WTC11 (cell line): Measurements from ENCODE around the gene TGFBI.

Source experiments
- JUN ChIP-seq: sonication (generic); formaldehyde crosslinking; IDR thresholded peaks from 2 replicates; pipeline ENCODE4 v1.8.0; 2023; ENCODE audit warnings: mild to moderate bottlenecking, missing genetic modification reagents
- MAX ChIP-seq: sonication (generic); formaldehyde crosslinking; IDR thresholded peaks from 2 replicates; pipeline ENCODE4 v1.8.0; 2022; ENCODE audit warnings: mild to moderate bottlenecking, missing genetic modification reagents
- NFYB ChIP-seq: sonication (generic); formaldehyde crosslinking; conservative IDR thresholded peaks from 2 replicates; pipeline ENCODE4 v1.8.0; 2022; ENCODE audit warnings: low read depth, missing genetic modification reagents
- NR2C2 ChIP-seq: sonication (generic); formaldehyde crosslinking; IDR thresholded peaks from 2 replicates; pipeline ENCODE4 v1.8.0; 2022; ENCODE audit warnings: mild to moderate bottlenecking, missing genetic modification reagents
- USF1 ChIP-seq: sonication (generic); formaldehyde crosslinking; IDR thresholded peaks from 2 replicates; pipeline ENCODE4 v1.8.0; 2022; ENCODE audit warnings: mild to moderate bottlenecking, missing genetic modification reagents
- ZBTB21 ChIP-seq: sonication (generic); formaldehyde crosslinking; IDR thresholded peaks from 2 replicates; pipeline ENCODE4 v1.8.1; 2023; ENCODE audit warnings: mild to moderate bottlenecking, missing genetic modification reagents, borderline replicate concordance
- ZNF121 ChIP-seq: sonication (generic); formaldehyde crosslinking; IDR thresholded peaks from 2 replicates; pipeline ENCODE4 v1.8.0; 2023; ENCODE audit warnings: missing genetic modification reagents
- ZNF263 ChIP-seq: sonication (generic); formaldehyde crosslinking; IDR thresholded peaks from 2 replicates; pipeline ENCODE4 v1.8.1; 2022; ENCODE audit warnings: low read depth, mild to moderate bottlenecking, moderate library complexity, missing genetic modification reagents
- TF ChIP-seq, protein P1 (sequence below): fragments of 200-600 bp; IDR thresholded peaks from 2 replicates; pipeline ENCODE4 v1.8.0; 2022; ENCODE audit warnings: antibody characterized with exemption
- TF ChIP-seq, protein P2 (sequence below): sonication (generic); formaldehyde crosslinking; IDR thresholded peaks from 2 replicates; pipeline ENCODE4 v1.8.0; 2022; ENCODE audit warnings: mild to moderate bottlenecking, missing genetic modification reagents

GRCh38 chr5:136039202-136039601, 10.4 kb downstream of the TGFBI start:
- TF ChIP-seq JUN (CRISPR knock-in tag) (no peak), NFYB (no peak), MAX (no peak), NR2C2 (CRISPR knock-in tag) (no peak), USF1 (CRISPR knock-in tag) (no peak), ZNF121 (no peak), ZNF263 (no peak), ZBTB21 (CRISPR knock-in tag) (no peak)
- TF ChIP-seq, protein P1, sequence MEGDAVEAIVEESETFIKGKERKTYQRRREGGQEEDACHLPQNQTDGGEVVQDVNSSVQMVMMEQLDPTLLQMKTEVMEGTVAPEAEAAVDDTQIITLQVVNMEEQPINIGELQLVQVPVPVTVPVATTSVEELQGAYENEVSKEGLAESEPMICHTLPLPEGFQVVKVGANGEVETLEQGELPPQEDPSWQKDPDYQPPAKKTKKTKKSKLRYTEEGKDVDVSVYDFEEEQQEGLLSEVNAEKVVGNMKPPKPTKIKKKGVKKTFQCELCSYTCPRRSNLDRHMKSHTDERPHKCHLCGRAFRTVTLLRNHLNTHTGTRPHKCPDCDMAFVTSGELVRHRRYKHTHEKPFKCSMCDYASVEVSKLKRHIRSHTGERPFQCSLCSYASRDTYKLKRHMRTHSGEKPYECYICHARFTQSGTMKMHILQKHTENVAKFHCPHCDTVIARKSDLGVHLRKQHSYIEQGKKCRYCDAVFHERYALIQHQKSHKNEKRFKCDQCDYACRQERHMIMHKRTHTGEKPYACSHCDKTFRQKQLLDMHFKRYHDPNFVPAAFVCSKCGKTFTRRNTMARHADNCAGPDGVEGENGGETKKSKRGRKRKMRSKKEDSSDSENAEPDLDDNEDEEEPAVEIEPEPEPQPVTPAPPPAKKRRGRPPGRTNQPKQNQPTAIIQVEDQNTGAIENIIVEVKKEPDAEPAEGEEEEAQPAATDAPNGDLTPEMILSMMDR = no peak
- TF ChIP-seq, protein P2, sequence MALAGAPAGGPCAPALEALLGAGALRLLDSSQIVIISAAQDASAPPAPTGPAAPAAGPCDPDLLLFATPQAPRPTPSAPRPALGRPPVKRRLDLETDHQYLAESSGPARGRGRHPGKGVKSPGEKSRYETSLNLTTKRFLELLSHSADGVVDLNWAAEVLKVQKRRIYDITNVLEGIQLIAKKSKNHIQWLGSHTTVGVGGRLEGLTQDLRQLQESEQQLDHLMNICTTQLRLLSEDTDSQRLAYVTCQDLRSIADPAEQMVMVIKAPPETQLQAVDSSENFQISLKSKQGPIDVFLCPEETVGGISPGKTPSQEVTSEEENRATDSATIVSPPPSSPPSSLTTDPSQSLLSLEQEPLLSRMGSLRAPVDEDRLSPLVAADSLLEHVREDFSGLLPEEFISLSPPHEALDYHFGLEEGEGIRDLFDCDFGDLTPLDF = no peak
